Prostate gland (tissue), 2 donors: ENCODE measurements around the gene SLC25A29. TPM values are rescaled to one million over a fixed set of nuclear protein-coding genes. Genes with fewer than 3 reads are reported as not detected.
"Not testable (repeated sequence)": the region's sequence is repeated elsewhere in the genome, so short reads cannot be mapped to it uniquely, and the experiment has no call there.

Experiments used
- DNase-seq: peaks from one replicate; pipeline ENCODE4 v3.0.0-alpha.2; 2019; ENCODE audit warnings: low spot score
- H3K27ac ChIP-seq, 2 donors: fragments of 200-600 bp; sonication (generic); 2 replicates each; pipeline ENCODE4 v1.5.1; 2017 to 2019
- H3K27me3 ChIP-seq: fragments of 200-600 bp; sonication (generic); replicated peaks from 2 replicates; pipeline ENCODE4 v1.5.1; 2019; ENCODE audit not compliant: insufficient read depth
- H3K36me3 ChIP-seq, 2 donors: fragments of 200-600 bp; sonication (generic); 1 replicate in 1 of 2; 2 replicates in 1 of 2; pipeline versions ENCODE4 v1.5.1 to v1.8.1; 2017 to 2019
- H3K4me1 ChIP-seq: fragments of 200-600 bp; sonication (generic); replicated peaks from 2 replicates; pipeline ENCODE4 v1.5.1; 2019
- H3K4me3 ChIP-seq, 2 donors: fragments of 200-600 bp; sonication (generic); 2 replicates each; pipeline ENCODE4 v1.5.1; 2017 to 2019
- H3K9me3 ChIP-seq: fragments of 200-600 bp; sonication (generic); 2 replicates; pipeline ENCODE4 v1.5.1; 2017
- POLR2A ChIP-seq: fragments of 450-650 bp; IDR thresholded peaks from one replicate; pipeline ENCODE4 v1.6.1; 2016; ENCODE audit warnings: antibody characterized with exemption, mild to moderate bottlenecking
- POLR2AphosphoS5 ChIP-seq: sonication (generic); formaldehyde crosslinking; IDR thresholded peaks from one replicate; pipeline ENCODE4 v1.6.1; 2017; ENCODE audit warnings: antibody characterized with exemption
- WGBS: methylation state at CpG from one replicate; pipeline ENCODE4 v1.1.5; 2018; 5-methylcytosine and 5-hydroxymethylcytosine counted together
- intact Hi-C: fragments of 100-400 bp; cut with DNase I; formaldehyde crosslinking; loops from one replicate; pipeline ENCODE4 v1.14.2; 2022
- total RNA-seq, 2 donors: library from RNA; depleted of rRNA; stranded (reverse); fragments of >200 nt; gene quantifications; one replicate each; pipeline ENCODE4 v1.1.0, GENCODE V29; 2016
- TF ChIP-seq, protein P1 (sequence below), 4 experiments: fragments of 200-600 bp in 2 of 4; fragments of 450-650 bp in 2 of 4; sonication (generic) in 2 of 4; IDR thresholded peaks; 1 replicate in 3 of 4; 2 replicates in 1 of 4; pipeline ENCODE4 v1.5.1; 2016 to 2019; ENCODE audit warnings: antibody characterized with exemption in 4 of 4, mild to moderate bottlenecking in 2 of 4, moderate library complexity in 2 of 4

The SLC25A29 gene
- total RNA-seq, 2 donors from 2014 or later = 147 to 169 TPM

DNA sequence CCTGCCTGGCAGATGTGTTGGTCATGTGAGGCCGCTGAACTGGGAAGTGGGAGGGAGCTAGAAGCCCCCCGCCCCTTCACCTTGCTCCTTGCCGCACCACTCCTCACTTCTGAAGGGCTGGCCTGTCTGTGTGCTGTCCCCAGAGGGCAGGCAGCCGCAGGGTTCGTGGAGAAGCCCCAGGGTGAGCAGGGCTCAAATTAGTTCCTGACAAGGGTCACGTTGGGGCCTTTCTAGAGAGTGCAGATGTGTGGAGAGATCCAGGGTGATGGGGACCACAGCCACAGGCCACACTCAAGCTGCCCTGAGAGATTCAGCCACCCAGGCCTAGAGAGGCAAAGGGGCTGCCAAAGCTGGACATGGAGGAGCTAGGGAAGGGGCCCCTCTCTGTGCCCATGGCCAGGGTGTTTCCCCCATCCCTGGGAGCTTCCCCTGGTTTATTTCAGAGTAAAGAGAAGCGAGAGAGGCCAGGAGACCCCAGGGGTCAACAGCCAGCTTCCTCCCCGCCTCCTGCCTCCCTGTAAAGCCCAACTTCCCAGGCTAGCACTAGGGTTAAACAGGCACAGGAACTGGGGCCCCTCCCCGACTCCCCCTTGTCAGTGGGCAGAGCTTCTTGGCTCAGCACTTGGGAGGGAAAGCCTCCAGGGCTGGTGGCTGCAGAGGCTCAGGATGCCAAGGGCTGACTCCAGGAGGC is 16.2 kb downstream of the SLC25A29 start:
- no peak for TF ChIP-seq POLR2A
- TF ChIP-seq POLR2AphosphoS5 = no peak
- TF ChIP-seq, protein P1, sequence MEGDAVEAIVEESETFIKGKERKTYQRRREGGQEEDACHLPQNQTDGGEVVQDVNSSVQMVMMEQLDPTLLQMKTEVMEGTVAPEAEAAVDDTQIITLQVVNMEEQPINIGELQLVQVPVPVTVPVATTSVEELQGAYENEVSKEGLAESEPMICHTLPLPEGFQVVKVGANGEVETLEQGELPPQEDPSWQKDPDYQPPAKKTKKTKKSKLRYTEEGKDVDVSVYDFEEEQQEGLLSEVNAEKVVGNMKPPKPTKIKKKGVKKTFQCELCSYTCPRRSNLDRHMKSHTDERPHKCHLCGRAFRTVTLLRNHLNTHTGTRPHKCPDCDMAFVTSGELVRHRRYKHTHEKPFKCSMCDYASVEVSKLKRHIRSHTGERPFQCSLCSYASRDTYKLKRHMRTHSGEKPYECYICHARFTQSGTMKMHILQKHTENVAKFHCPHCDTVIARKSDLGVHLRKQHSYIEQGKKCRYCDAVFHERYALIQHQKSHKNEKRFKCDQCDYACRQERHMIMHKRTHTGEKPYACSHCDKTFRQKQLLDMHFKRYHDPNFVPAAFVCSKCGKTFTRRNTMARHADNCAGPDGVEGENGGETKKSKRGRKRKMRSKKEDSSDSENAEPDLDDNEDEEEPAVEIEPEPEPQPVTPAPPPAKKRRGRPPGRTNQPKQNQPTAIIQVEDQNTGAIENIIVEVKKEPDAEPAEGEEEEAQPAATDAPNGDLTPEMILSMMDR (IDR thresholded peaks at IDR 0.05) = no peak
- no peaks in the 10 kb centered on the region for H3K9me3 ChIP-seq
- H3K27me3 ChIP-seq = no peaks in the 10 kb centered on the region
- intact Hi-C loops = no loop called here
- H3K27ac ChIP-seq = no peak overlapping the region
- H3K4me1 ChIP-seq = no peaks in the 10 kb centered on the region
- H3K36me3 ChIP-seq = peaks cover 0 to 4% of the 10 kb centered on the region in 2 donors
- no peak for DNase-seq
- 80% methylated on average over 9 of the region's 9 CpGs for WGBS
- H3K4me3 ChIP-seq = no peak overlapping the region

GRCh38 chr14:100288382-100289185 is 17.7 kb downstream of the SLC25A29 start:
- H3K27me3 ChIP-seq = no peaks in the 10 kb centered on the region
- H3K27ac ChIP-seq = no peak overlapping the region
- 75% methylated on average over 12 of the region's 12 CpGs for WGBS
- intact Hi-C loops = no loop called here
- no peak for TF ChIP-seq POLR2A
- TF ChIP-seq, protein P1 (IDR thresholded peaks at IDR 0.05) = no peak
- no peak for TF ChIP-seq POLR2AphosphoS5
- H3K4me1 ChIP-seq = no peaks in the 10 kb centered on the region
- H3K9me3 ChIP-seq = no peaks in the 10 kb centered on the region
- H3K36me3 ChIP-seq = peaks cover 0 to 4% of the 10 kb centered on the region in 2 donors
- H3K4me3 ChIP-seq = no peak overlapping the region
- no peak for DNase-seq

GRCh38 chr14:100287998-100288295 is 18.3 kb downstream of the SLC25A29 start:
- H3K4me1 ChIP-seq, H3K4me3 ChIP-seq, intact Hi-C loops, H3K36me3 ChIP-seq, H3K27ac ChIP-seq, H3K27me3 ChIP-seq, DNase-seq, H3K9me3 ChIP-seq: not testable (repeated sequence)
- 82% methylated on average over 8 of the region's 8 CpGs for WGBS

- Histone ChIP-seq H3K27me3 (no peaks in the 10 kb centered on the region), H3K9me3 (no peaks in the 10 kb centered on the region), H3K36me3 (no peaks in the 10 kb centered on the region), H3K27ac (no peak overlapping the region), H3K4me3 (no peak overlapping the region), H3K4me1 (no peaks in the 10 kb centered on the region)
- intact Hi-C loops = no loop called here
- TF ChIP-seq, protein P1 (IDR thresholded peaks at IDR 0.05) = no peak
- TF ChIP-seq POLR2AphosphoS5 (no peak), POLR2A (no peak)
- 74% methylated on average over 12 of the region's 12 CpGs for WGBS
- DNase-seq = no peak
These were observed 18.8 kb downstream of the SLC25A29 start for GRCh38 chr14:100287202-100287997.

GRCh38 chr14:100286484-100287191 is 19.6 kb downstream of the SLC25A29 start:
- H3K36me3 ChIP-seq = no peaks in the 10 kb centered on the region
- no peak overlapping the region for H3K27ac ChIP-seq
- H3K4me3 ChIP-seq = no peak overlapping the region
- no peaks in the 10 kb centered on the region for H3K9me3 ChIP-seq
- WGBS = 68% methylated on average over 7 of the region's 10 CpGs
- no peak for DNase-seq
- TF ChIP-seq, protein P1 (IDR thresholded peaks at IDR 0.05) = no peak
- TF ChIP-seq POLR2A (no peak), POLR2AphosphoS5 (no peak)
- peaks cover under 1% of the 10 kb centered on the region for H3K4me1 ChIP-seq
- no peaks in the 10 kb centered on the region for H3K27me3 ChIP-seq
- intact Hi-C loops = no loop called here
